ENCODE results near the gene TNS1. TPM values are rescaled to one million over a fixed set of nuclear protein-coding genes. Genes with fewer than 3 reads are reported as not detected.

TNS1 gene
- total RNA-seq, 4 donors from 2014 or later = 57.7 to 120 (median 95.7) TPM

GRCh38 chr2:217954469-217954868 is 48.3 kb downstream of the TNS1 start:
- no peak for TF ChIP-seq POLR2A (IDR thresholded peaks at IDR 0.05)
- TF ChIP-seq, protein P1, sequence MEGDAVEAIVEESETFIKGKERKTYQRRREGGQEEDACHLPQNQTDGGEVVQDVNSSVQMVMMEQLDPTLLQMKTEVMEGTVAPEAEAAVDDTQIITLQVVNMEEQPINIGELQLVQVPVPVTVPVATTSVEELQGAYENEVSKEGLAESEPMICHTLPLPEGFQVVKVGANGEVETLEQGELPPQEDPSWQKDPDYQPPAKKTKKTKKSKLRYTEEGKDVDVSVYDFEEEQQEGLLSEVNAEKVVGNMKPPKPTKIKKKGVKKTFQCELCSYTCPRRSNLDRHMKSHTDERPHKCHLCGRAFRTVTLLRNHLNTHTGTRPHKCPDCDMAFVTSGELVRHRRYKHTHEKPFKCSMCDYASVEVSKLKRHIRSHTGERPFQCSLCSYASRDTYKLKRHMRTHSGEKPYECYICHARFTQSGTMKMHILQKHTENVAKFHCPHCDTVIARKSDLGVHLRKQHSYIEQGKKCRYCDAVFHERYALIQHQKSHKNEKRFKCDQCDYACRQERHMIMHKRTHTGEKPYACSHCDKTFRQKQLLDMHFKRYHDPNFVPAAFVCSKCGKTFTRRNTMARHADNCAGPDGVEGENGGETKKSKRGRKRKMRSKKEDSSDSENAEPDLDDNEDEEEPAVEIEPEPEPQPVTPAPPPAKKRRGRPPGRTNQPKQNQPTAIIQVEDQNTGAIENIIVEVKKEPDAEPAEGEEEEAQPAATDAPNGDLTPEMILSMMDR (IDR thresholded peaks at IDR 0.05) = no peak
- no peak for DNase-seq (ENCODE audit: low spot score in 2 of 2)
- intact Hi-C loops (cut with DNase I; ENCODE audit: low total_unique reads) = no loop called here
- 41 to 48% methylated on average over 3 of the region's 3 CpGs for whole genome bisulfite sequencing, 2 donors
- H3K4me3 ChIP-seq (ENCODE audit: low read depth, poor library complexity, severe bottlenecking) = no peak overlapping the region

DNA sequence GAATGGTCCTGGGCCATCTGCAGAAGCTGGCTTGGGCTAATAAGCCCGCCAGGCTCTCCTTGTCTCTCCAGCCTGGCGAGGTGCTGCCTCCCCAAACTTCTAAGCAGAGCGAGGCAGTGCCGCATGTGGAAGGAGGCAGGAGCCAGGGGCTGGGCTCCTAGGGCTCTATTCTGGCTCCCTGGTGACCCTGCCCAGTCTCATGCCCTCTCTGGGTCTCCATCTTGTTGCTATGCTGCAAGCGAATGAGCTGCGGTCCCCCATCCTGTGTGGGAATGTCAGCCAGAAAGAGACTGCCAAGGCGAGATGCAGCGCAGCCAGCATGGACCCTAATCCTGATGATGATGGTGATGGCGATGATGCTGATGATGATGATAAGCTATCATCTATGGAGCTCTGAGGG is 48.7 kb downstream of the TNS1 start:
- TF ChIP-seq, protein P1 (IDR thresholded peaks at IDR 0.05) = no peak
- TF ChIP-seq POLR2A (IDR thresholded peaks at IDR 0.05) = no peak
- intact Hi-C loops (cut with DNase I; ENCODE audit: low total_unique reads) = no loop called here
- no peak for DNase-seq (ENCODE audit: low spot score in 2 of 2)
- WGBS, 2 donors = 77 to 87% methylated on average over 9 of the region's 9 CpGs
- no peak overlapping the region for H3K4me3 ChIP-seq (ENCODE audit: low read depth, poor library complexity, severe bottlenecking)

DNA sequence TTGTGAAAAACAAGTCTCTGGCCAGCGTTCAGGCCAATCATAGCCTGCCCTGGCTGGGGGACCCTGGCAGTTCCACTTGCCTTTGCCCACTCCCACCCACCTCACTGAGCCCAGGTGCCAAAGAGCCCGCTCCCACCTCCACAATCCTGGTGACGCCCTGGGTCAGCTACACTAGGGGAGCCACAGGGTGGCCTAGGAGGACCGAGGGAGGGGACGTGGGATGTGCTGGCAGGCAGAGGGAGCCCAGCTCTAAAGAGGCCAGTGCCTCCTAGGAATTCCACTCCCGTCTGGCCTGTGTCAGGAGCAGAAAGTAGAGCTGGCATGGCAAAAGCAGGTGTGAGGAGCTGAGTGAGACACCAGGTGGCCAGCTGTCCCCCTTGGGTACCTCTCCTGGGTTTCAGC is 49.3 kb downstream of the TNS1 start:
- WGBS, 2 donors = 65 to 70% methylated on average over 6 of the region's 6 CpGs
- TF ChIP-seq, protein P1 (IDR thresholded peaks at IDR 0.05) = no peak
- TF ChIP-seq POLR2A (IDR thresholded peaks at IDR 0.05) = no peak
- intact Hi-C loops (cut with DNase I; ENCODE audit: low total_unique reads) = no loop called here
- H3K4me3 ChIP-seq (ENCODE audit: low read depth, poor library complexity, severe bottlenecking) = no peak overlapping the region
- no peak for DNase-seq (ENCODE audit: low spot score in 2 of 2)

GRCh38 chr2:217953011-217953481 is 49.7 kb downstream of the TNS1 start:
- H3K4me3 ChIP-seq (ENCODE audit: low read depth, poor library complexity, severe bottlenecking) = no peak overlapping the region
- 72 to 78% methylated on average over 7 of the region's 7 CpGs for WGBS, 2 donors
- no peak for TF ChIP-seq POLR2A (IDR thresholded peaks at IDR 0.05)
- TF ChIP-seq, protein P1 (IDR thresholded peaks at IDR 0.05) = no peak
- no peak for DNase-seq (ENCODE audit: low spot score in 2 of 2)
- intact Hi-C loops (cut with DNase I; ENCODE audit: low total_unique reads) = no loop called here

- intact Hi-C loops (cut with DNase I; ENCODE audit: low total_unique reads) = no loop called here
- WGBS, 2 donors = 88 to 95% methylated on average over 7 of the region's 7 CpGs
- no peak for TF ChIP-seq POLR2A (IDR thresholded peaks at IDR 0.05)
- TF ChIP-seq, protein P1 (IDR thresholded peaks at IDR 0.05) = no peak
Measured at GRCh38 chr2:217952409-217952808, 50.4 kb downstream of the TNS1 start.

More at GRCh38 chr2:217952409-217952808, 50.4 kb downstream of the TNS1 start:
- DNase-seq (ENCODE audit: low spot score in 2 of 2) = no peak
- no peak overlapping the region for H3K4me3 ChIP-seq (ENCODE audit: low read depth, poor library complexity, severe bottlenecking)

Data from lower leg skin (tissue), 4 donors.